Effector memory CD8-positive, alpha-beta T cell (primary cell): ENCODE data around the gene TYMP.

Experiments used
- ATAC-seq: fragments of 150-1000 bp; cut with Tn5 transposase; replicated peaks from 2 replicates; pipeline ENCODE4 v1.10.0; 2021; ENCODE audit warnings: mild to moderate bottlenecking, moderate library complexity
- DNase-seq, 3 experiments: peaks; one replicate each; pipeline ENCODE4 v3.0.0; 2021
- H3K27ac Mint-ChIP-seq, 2 donors: one replicate each; pipeline ENCODE4 v1.8.0; 2022; ENCODE audit warnings: mild to moderate bottlenecking in 2 of 2, mixed read lengths in 2 of 2, moderate library complexity in 2 of 2
- H3K27me3 Mint-ChIP-seq, 2 donors: one replicate each; pipeline ENCODE4 v1.8.0; 2022; ENCODE audit warnings: mixed read lengths in 2 of 2
- H3K36me3 Mint-ChIP-seq: one replicate; pipeline ENCODE4 v1.8.0; 2022; ENCODE audit warnings: mild to moderate bottlenecking, moderate library complexity, mixed read lengths; ENCODE audit not compliant: insufficient read depth
- H3K4me1 Mint-ChIP-seq, 2 donors: one replicate each; pipeline ENCODE4 v1.8.0; 2022; ENCODE audit warnings: low read depth in 2 of 2, mixed read lengths in 2 of 2
- H3K4me3 Mint-ChIP-seq, 2 donors: one replicate each; pipeline ENCODE4 v1.8.0; 2022; ENCODE audit warnings: mild to moderate bottlenecking in 2 of 2, mixed read lengths in 2 of 2, moderate library complexity in 2 of 2
- H3K9me3 Mint-ChIP-seq, 2 donors: one replicate each; pipeline ENCODE4 v1.8.0; 2022; ENCODE audit warnings: mixed read lengths in 2 of 2

Gene TYMP

DNA sequence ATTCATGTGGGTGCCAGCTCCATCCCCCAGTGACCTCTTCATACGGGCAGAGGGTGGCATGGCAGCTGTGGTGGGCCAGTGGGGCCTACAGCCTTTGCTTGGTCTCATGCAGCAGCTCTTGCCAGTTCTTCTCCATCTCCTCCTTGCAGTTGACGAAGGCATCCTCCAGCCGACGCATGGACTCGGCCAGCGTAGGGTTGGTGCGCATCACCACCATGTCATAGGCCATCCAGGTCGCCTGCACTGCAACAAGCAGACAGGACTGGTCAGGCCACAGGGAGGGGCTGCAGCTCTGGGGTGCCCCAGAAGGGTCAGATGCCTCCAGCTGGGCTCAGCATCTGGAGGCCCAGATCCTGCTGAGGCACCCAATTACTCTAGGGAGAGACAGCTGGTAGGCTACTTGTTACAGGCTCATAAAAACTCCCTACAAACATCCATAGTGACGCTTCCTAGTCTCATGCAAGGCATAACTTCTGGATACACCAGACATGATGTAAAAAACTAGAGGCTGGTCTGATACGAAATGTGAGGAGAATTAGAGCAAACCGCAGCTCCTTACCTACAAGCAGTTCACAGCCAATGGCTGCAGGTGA lies 21.4 kb upstream of the TYMP start:
- Mint-ChIP-seq H3K27ac (peak overlapping the region in 1 of 2 donors; percentile 91), H3K36me3 (peaks cover 9% of the 10 kb centered on the region), H3K4me1 (peaks cover 10 to 15% of the 10 kb centered on the region in 2 donors), H3K4me3 (peak overlapping the region in 1 of 2 donors; percentile 77), H3K9me3 (no peaks in the 10 kb centered on the region), H3K27me3 (no peaks in the 10 kb centered on the region)
- ATAC-seq (no peak), DNase-seq (no peak)

- Mint-ChIP-seq H3K4me3 (peak overlapping the region; percentile 77 to 83), H3K36me3 (peaks cover 9% of the 10 kb centered on the region), H3K4me1 (peaks cover 19 to 24% of the 10 kb centered on the region in 2 donors), H3K27ac (peak overlapping the region; percentile 87 to 91), H3K9me3 (no peaks in the 10 kb centered on the region), H3K27me3 (no peaks in the 10 kb centered on the region)
- ATAC-seq (no peak), DNase-seq (no peak)
These were observed 20.6 kb upstream of the TYMP start for GRCh38 chr22:50550395-50550794.

DNA sequence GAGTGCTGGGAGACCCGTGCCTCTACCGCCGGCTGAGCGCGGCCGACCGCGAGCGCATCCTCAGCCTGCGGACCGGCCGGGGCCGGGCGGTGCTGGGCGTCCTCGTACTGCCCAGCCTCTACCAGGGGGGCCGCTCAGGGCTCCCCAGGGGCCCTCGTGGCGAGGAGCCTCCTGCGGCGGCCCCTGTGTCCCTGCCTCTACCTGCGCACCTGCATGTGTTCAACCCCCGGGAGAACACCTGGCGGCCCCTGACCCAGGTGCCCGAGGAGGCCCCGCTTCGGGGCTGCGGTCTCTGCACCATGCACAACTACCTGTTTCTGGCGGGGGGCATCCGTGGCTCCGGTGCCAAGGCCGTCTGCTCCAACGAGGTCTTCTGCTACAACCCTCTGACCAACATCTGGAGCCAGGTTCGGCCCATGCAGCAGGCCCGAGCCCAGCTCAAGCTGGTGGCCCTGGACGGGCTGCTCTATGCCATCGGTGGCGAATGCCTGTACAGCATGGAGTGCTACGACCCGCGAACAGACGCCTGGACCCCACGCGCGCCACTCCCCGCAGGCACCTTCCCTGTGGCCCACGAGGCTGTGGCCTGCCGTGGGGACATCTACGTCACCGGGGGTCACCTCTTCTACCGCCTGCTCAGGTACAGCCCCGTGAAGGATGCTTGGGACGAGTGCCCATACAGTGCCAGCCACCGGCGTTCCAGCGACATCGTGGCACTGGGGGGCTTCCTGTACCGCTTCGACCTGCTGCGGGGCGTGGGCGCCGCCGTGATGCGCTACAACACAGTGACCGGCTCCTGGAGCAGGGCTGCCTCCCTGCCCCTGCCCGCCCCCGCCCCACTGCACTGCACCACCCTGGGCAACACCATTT lies 19.3 kb upstream of the TYMP start:
- Mint-ChIP-seq H3K9me3 (no peaks in the 10 kb centered on the region), H3K4me1 (peaks cover 31 to 35% of the 10 kb centered on the region in 2 donors), H3K36me3 (peaks cover 17% of the 10 kb centered on the region), H3K27ac (peak overlapping the region in 1 of 2 donors; percentile 87), H3K4me3 (peak overlapping the region; percentile 77 to 83), H3K27me3 (no peaks in the 10 kb centered on the region)
- ATAC-seq, result peak; percentile 2
- no peak for DNase-seq

GRCh38 chr22:50548040-50548920 lies 18.5 kb upstream of the TYMP start:
- H3K36me3 Mint-ChIP-seq, result peaks cover 17% of the 10 kb centered on the region
- H3K9me3 Mint-ChIP-seq, result no peaks in the 10 kb centered on the region
- peak; percentile 50 for ATAC-seq
- H3K27me3 Mint-ChIP-seq, result no peaks in the 10 kb centered on the region
- H3K4me1 Mint-ChIP-seq, result peaks cover 31 to 35% of the 10 kb centered on the region in 2 donors
- H3K27ac Mint-ChIP-seq, result peak overlapping the region; percentile 79 to 90
- peak overlapping the region; percentile 56 to 77 for H3K4me3 Mint-ChIP-seq
- peak in 2 of 3 experiments; percentile 38 to 54 for DNase-seq

GRCh38 chr22:50547263-50547985 lies 17.6 kb upstream of the TYMP start:
- ATAC-seq (no peak), DNase-seq (no peak)
- peak overlapping the region; percentile 79 to 90 for H3K27ac Mint-ChIP-seq
- peak overlapping the region; percentile 56 to 59 for H3K4me3 Mint-ChIP-seq
- H3K9me3 Mint-ChIP-seq, result no peaks in the 10 kb centered on the region
- H3K36me3 Mint-ChIP-seq, result peaks cover 17% of the 10 kb centered on the region
- H3K4me1 Mint-ChIP-seq, result peaks cover 33 to 35% of the 10 kb centered on the region in 2 donors
- no peaks in the 10 kb centered on the region for H3K27me3 Mint-ChIP-seq

DNA sequence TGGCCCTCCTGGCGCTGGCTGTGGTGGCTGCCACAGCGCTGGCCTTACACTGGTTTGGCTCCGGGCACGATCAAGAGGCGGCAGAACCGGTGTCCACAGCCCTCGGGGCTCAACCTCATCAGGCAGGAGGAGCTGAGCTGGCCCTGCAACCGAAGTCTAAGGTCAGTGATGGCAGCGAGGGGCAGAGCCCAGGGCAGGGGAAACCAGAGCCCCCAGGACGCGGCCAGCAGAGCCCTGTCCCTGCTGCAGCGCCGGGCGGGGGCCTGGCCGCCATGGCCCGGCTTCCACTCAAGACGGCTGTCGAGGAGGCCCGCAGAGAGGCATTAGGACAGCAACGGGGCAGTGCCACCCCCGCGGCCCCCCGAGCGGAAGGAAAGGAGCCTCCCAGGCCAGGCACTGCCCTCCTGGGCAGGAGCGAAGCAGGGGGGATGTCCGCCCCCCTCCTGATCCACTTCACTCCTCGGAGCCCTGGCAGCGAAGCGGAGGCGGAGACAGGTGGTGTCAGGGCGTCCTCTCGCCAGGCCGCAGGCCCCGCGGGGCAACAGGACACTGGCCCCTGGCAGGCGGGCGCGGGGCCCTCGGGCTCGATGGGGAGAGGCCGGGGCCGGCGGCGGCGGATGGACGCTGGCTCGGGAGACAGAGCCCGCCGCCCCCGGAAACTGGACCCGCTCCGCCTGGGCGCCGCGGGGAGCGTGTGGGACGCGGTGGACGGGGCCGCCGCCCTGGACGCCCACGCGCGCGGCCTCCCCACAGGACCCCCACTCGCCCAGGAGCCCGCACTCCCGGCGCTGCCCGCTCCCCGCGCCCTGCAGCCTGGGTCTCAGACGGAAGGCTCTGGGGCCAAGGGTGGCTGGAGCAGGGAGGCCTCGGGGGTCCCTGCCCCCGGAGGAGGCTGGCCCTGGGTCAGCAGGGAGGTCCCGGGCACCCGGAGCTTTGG lies 16.8 kb upstream of the TYMP start:
- H3K27me3 Mint-ChIP-seq, result no peaks in the 10 kb centered on the region
- H3K4me1 Mint-ChIP-seq, result peaks cover 35% of the 10 kb centered on the region in 2 donors
- H3K27ac Mint-ChIP-seq, result peak overlapping the region; percentile 76 to 92
- peaks cover 18% of the 10 kb centered on the region for H3K36me3 Mint-ChIP-seq
- no peaks in the 10 kb centered on the region for H3K9me3 Mint-ChIP-seq
- DNase-seq, result no peak
- ATAC-seq, result no peak
- H3K4me3 Mint-ChIP-seq, result peak overlapping the region in 1 of 2 donors; percentile 78

- H3K4me1 Mint-ChIP-seq, result peaks cover 32 to 38% of the 10 kb centered on the region in 2 donors
- no peaks in the 10 kb centered on the region for H3K9me3 Mint-ChIP-seq
- peaks cover 18% of the 10 kb centered on the region for H3K36me3 Mint-ChIP-seq
- H3K27ac Mint-ChIP-seq, result peak within 1 kb of the TSS; percentile 76 to 92
- peak within 1 kb of the TSS; percentile 71 to 78 for H3K4me3 Mint-ChIP-seq
- no peaks in the 10 kb centered on the region for H3K27me3 Mint-ChIP-seq
- ATAC-seq (peak; percentile 5), DNase-seq (no peak)
These were observed 15.9 kb upstream of the TYMP start, which contains the start of gene KLHDC7B for GRCh38 chr22:50545522-50546325. Gene KLHDC7B, plus strand, starts transcription at chr22:50545899. Its CDS starts 345 bp downstream, at chr22:50546244.

DNA sequence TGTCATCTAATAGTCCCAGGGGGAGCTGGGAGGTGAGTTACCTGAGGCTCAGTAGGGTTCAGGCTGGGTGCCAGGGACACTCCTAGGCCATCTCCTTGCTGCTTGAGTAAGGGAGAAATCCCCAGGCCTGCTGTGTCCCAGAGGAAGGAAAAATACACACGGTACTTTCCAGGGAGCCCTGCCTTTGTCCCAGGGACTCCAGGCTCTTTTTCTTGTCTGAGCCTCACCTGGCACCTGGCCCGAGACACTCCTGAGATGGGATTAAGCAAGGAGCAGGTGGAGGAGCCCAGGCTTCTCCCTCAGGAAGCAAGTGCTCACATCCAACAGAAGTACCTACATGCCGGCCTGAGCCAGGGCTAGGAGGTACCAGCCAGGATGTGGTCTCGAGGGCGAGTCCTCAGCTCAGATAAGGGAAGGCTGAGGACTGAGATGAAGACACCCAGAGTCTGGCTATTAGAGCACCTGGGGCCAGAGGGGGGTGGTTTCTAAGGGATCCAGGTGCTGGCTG lies 15.0 kb upstream of the TYMP start:
- Mint-ChIP-seq H3K9me3 (no peaks in the 10 kb centered on the region), H3K27me3 (no peaks in the 10 kb centered on the region), H3K4me1 (peaks cover 27 to 32% of the 10 kb centered on the region in 2 donors), H3K36me3 (peaks cover 18% of the 10 kb centered on the region), H3K27ac (peak overlapping the region; percentile 76 to 92), H3K4me3 (peak overlapping the region; percentile 71 to 78)
- ATAC-seq (peak; percentile 24), DNase-seq (no peak)

DNA sequence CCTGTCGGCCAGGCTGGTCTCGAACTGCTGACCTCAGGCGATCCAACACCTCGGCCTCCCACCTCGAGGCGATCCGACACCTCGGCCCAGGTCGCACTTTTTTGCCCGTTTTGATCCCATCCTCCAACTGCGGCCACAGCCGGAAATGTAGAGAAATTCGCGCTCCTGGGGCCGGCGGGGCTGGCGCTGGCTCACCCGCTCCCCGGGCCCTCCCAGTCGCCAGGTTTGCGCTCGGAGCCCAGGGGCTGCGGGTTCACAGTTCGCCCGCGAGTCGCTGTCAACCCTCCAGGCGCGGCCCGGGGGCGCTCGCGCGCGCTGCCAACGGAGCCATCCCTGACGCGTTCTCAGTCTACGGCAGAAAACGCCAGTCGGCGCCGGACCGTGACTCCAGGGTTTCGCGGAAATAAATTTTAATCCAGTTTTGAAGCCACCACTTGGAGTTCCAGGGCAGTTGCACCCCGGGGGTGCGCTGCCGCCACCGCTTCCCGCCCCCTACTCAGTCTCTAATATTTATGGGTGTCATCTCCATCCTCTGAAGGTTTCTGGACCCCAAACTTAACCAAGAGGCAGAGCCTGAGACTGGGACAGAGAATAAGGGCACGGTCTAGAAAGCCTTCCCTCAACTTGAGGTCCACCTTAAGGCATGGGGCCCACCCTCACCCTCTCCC lies 14.4 kb upstream of the TYMP start:
- no peaks in the 10 kb centered on the region for H3K27me3 Mint-ChIP-seq
- no peaks in the 10 kb centered on the region for H3K9me3 Mint-ChIP-seq
- ATAC-seq (peak; percentile 62), DNase-seq (peak; percentile 79 to 83 (median 82))
- peak overlapping the region; percentile 71 to 78 for H3K4me3 Mint-ChIP-seq
- peaks cover 33 to 34% of the 10 kb centered on the region in 2 donors for H3K4me1 Mint-ChIP-seq
- H3K36me3 Mint-ChIP-seq, result peaks cover 24% of the 10 kb centered on the region
- H3K27ac Mint-ChIP-seq, result peak overlapping the region; percentile 76 to 92

DNA sequence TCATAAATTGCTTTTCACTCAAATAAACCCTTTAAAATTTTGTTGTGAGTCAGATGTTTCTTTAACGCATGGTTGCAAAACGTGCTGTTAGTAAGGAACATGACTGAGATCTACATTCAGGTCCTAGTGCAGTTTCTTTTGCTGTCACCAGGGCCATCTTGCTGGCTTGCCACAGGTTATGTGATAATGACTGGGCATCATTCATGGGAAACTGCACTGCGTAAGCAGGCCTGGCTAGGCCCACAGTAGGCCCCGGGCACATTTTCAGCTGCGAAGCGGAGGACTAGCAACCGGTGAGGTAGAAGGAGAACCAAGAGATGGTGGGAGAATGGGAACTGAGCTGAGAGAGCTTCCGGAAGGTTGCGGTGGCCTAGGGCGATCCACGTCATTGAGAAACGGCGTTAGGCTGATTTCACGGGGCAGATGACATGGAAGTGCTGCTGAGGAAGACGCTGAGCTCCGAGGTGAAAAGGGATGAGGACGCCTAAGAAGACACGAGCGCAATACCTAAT lies 12.7 kb upstream of the TYMP start:
- Mint-ChIP-seq H3K27me3 (no peaks in the 10 kb centered on the region), H3K27ac (peak overlapping the region; percentile 100), H3K9me3 (no peaks in the 10 kb centered on the region), H3K4me1 (peaks cover 42% of the 10 kb centered on the region in 2 donors), H3K4me3 (peak overlapping the region in 1 of 2 donors; percentile 24), H3K36me3 (peaks cover 27% of the 10 kb centered on the region)
- DNase-seq (no peak), ATAC-seq (no peak)
